H1 (cell line): ENCODE data around the gene GATB. TPM values are rescaled to one million over a fixed set of nuclear protein-coding genes. Genes with fewer than 3 reads are reported as not detected.
A peak's percentile ranks its signal among the peaks of the same experiment; 100 is the strongest.

Experiments
- CBX8 ChIP-seq: fragments of 300-800, 300-1000 bp; sonication (generic); IDR thresholded peaks from 2 replicates; pipeline ENCODE4 v1.7.1; 2016; ENCODE audit warnings: low read depth, low read length, borderline replicate concordance
- GABPA ChIP-seq: IDR thresholded peaks from 2 replicates; pipeline ENCODE4 v1.6.1; 2011; ENCODE audit warnings: mild to moderate bottlenecking, low read length, moderate library complexity, borderline replicate concordance; ENCODE audit not compliant: insufficient read depth
- POU5F1 ChIP-seq: IDR thresholded peaks from 2 replicates; pipeline ENCODE4 v1.6.1; 2011; ENCODE audit warnings: low read depth, mild to moderate bottlenecking, low read length, moderate library complexity
- RFX5 ChIP-seq: IDR thresholded peaks from 2 replicates; pipeline ENCODE4 v1.6.1; 2011; ENCODE audit warnings: low read depth, low read length, improper control_type of control experiment, borderline replicate concordance
- SIRT6 ChIP-seq: IDR thresholded peaks from one replicate; pipeline ENCODE4 v1.7.1; 2012; ENCODE audit warnings: low read length, inconsistent platforms
- SP2 ChIP-seq: IDR thresholded peaks from 2 replicates; pipeline ENCODE4 v1.6.1; 2012; ENCODE audit warnings: mild to moderate bottlenecking, low read length, inconsistent platforms
- polyA plus RNA-seq, 7 experiments: library from polyadenylated mRNA; depleted of rRNA in 3 of 7; stranded (reverse) in 5 of 7; unstranded in 2 of 7; fragments of >200 nt in 5 of 7; fragments of 200-250 nt in 2 of 7; gene quantifications; 1 replicate in 5 of 7; 2 replicates in 1 of 7; 4 replicates in 1 of 7; pipeline versions ENCODE4 v1.2.1 to v1.2.3, GENCODE V29; 2011 to 2013; ENCODE audit warnings: missing spikeins in 2 of 7, mixed read lengths in 2 of 7
- total RNA-seq: library from RNA; stranded (reverse); fragmentation: NEBNext Ultra II Directional; extraction: Animal tissue kit (Norgen Biotek cat#: 25700); gene quantifications from 2 replicates; pipeline ENCODE4 v1.2.1, GENCODE V29; 2021
- TF ChIP-seq, protein P1 (sequence below): IDR thresholded peaks from 2 replicates; pipeline ENCODE4 v1.6.1; 2011; ENCODE audit warnings: low read length, improper control_type of control experiment

The GATB gene
- total and polyA plus RNA-seq, 2 of the 8 experiments (the other 6 are each of a cell fraction or from before 2014, with no cell fraction given): 15.3 to 18.0 TPM

GRCh38 chr4:151760712-151761661 lies at the start of gene GATB (continued):
- TF ChIP-seq, protein P1, sequence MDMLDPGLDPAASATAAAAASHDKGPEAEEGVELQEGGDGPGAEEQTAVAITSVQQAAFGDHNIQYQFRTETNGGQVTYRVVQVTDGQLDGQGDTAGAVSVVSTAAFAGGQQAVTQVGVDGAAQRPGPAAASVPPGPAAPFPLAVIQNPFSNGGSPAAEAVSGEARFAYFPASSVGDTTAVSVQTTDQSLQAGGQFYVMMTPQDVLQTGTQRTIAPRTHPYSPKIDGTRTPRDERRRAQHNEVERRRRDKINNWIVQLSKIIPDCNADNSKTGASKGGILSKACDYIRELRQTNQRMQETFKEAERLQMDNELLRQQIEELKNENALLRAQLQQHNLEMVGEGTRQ: peak; percentile 93
- TF ChIP-seq RFX5 (no peak), CBX8 (no peak), POU5F1 (no peak), SIRT6 (no peak), SP2 (no peak), GABPA (peak; percentile 56; the same call in 1 of the 2 replicates)
